BLaER1 treated with 17β-estradiol and CSF1 and Interleukin-3, amounts not matched to agents 10 nM and 100 nM (cell line): ENCODE results near the gene C1QL3.

Experiments used
- H3K27ac ChIP-seq, 11 experiments: shearing (Covaris generic); formaldehyde crosslinking; 2 replicates each; pipeline ENCODE4 v1.8.1; 2022
- H3K27me3 ChIP-seq, 11 experiments: shearing (Covaris generic); formaldehyde crosslinking; 2 replicates each; pipeline ENCODE4 v1.8.1; 2022
- H3K36me3 ChIP-seq, 11 experiments: shearing (Covaris generic); formaldehyde crosslinking; 2 replicates each; pipeline ENCODE4 v1.8.1; 2022
- H3K4me1 ChIP-seq, 10 experiments: shearing (Covaris generic); formaldehyde crosslinking; 2 replicates each; pipeline ENCODE4 v1.8.1; 2022
- H3K4me2 ChIP-seq, 11 experiments: shearing (Covaris generic); formaldehyde crosslinking; 2 replicates each; pipeline ENCODE4 v1.8.1; 2022
- H3K4me3 ChIP-seq, 10 experiments: shearing (Covaris generic); formaldehyde crosslinking; 2 replicates each; pipeline ENCODE4 v1.8.1; 2022
- H3K9ac ChIP-seq, 11 experiments: shearing (Covaris generic); formaldehyde crosslinking; 2 replicates each; pipeline ENCODE4 v1.8.1; 2022
- H3K9me3 ChIP-seq, 11 experiments: shearing (Covaris generic); formaldehyde crosslinking; replicated peaks in 1 of 11; 2 replicates each; pipeline ENCODE4 v1.8.1; 2022
- H4K20me1 ChIP-seq, 11 experiments: shearing (Covaris generic); formaldehyde crosslinking; 2 replicates each; pipeline ENCODE4 v1.8.1; 2022
- Cebpa-rat ChIP-seq, 11 experiments: shearing (Covaris generic); IDR thresholded peaks; 2 replicates each; pipeline ENCODE4 v1.8.1; 2022

The C1QL3 gene

DNA sequence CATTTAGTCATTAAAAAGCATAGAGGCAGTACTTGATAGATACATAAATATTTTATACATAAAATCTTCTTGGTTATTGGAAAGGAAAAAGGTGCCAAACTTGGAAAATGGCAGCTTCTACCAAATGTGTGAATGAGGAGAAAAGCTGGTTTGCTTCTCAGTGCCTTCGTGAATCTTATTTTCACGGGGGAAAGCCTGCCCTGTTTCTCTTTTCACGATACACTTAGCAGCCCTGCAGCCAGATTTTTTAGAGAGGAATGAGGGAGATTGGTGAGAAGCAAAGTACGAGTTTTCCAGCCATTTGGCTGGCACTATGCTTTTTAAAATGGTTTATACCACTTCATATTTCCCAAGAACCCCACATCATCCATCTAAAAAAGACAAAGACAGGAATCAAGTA lies 22.9 kb upstream of the C1QL3 start:
- no peak overlapping the region for H3K9ac ChIP-seq
- no peaks in the 10 kb centered on the region for H3K36me3 ChIP-seq
- peaks cover 0 to 4% (median 3%) of the 10 kb centered on the region in 11 experiments; a peak in 8 of 22 replicates for H3K9me3 ChIP-seq
- H3K4me2 ChIP-seq, result no peak overlapping the region
- H3K27ac ChIP-seq, result no peak overlapping the region
- no peaks in the 10 kb centered on the region for H4K20me1 ChIP-seq
- TF ChIP-seq Cebpa-rat (IDR thresholded peaks at IDR 0.05), result no peak
- no peak overlapping the region for H3K4me3 ChIP-seq
- H3K4me1 ChIP-seq, result no peaks in the 10 kb centered on the region
- no peaks in the 10 kb centered on the region for H3K27me3 ChIP-seq

DNA sequence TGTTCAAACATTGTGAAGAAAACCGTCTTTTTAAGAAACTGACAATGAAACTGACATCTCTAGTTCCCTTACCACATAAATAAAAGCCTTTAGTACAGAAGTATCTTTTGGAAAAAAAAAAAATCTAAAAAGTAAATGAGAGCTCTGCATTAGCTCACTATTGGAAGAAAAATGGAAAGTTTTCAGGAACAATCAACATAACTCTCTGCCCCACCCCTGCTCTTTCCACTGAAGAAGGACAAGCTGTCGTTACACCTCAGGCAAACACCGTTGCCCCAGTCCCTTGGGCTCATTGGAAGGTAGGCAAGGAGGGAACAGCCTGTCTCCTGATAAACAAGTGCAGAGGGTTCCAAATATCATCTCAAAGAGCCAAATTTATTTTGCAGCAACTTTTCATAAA lies 22.4 kb upstream of the C1QL3 start:
- Histone ChIP-seq H3K36me3 (no peaks in the 10 kb centered on the region), H3K27ac (no peak overlapping the region), H3K9me3 (no peaks in the 10 kb centered on the region), H3K27me3 (no peaks in the 10 kb centered on the region), H3K4me1 (no peaks in the 10 kb centered on the region), H4K20me1 (no peaks in the 10 kb centered on the region), H3K4me3 (no peak overlapping the region), H3K9ac (no peak overlapping the region), H3K4me2 (no peak overlapping the region)
- TF ChIP-seq Cebpa-rat (IDR thresholded peaks at IDR 0.05), result no peak

DNA sequence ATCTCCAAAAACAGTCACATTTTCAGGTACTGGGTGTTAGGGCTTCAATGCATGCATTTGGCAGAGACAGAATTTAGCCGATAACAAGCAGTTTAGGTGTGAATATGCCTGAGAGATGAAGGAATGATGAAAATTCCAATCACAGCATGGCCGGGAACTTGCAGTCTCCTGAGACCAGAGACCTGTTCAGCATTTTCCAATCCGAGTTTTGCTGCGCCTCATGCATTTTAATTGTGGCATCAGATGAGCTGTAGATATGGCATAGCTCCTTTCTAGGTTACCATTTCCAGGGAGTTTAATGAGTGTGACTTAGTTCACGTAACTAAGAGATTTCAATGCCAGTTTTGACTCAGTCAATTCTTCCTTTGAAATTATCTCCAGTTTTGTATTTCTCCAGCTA lies 14.5 kb upstream of the C1QL3 start:
- Histone ChIP-seq H3K9ac (no peak overlapping the region), H3K36me3 (no peaks in the 10 kb centered on the region), H3K9me3 (no peaks in the 10 kb centered on the region), H3K4me3 (no peak overlapping the region), H3K4me1 (no peaks in the 10 kb centered on the region), H3K27me3 (no peaks in the 10 kb centered on the region), H3K27ac (no peak overlapping the region), H4K20me1 (no peaks in the 10 kb centered on the region), H3K4me2 (no peak overlapping the region)
- no peak for TF ChIP-seq Cebpa-rat (IDR thresholded peaks at IDR 0.05)

DNA sequence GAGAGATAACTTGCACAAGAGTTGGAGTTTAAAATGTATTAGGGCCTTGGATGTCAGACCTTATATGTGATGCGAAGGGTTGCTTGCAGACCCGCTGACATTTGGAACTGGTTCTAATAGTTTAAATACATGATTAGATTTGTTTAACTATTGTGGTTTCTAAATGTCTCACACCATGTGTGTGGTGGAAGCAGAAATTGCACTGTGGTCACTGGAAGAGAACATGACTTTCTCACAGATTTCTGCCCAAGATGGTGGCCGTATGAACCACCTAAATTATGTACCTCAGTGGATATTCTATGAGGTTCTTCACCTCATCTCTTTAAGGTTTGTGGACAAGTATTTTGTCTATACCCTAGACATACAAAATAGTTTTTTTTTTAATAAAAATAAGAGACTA lies 8.2 kb upstream of the C1QL3 start:
- no peak overlapping the region for H3K4me2 ChIP-seq
- no peak overlapping the region for H3K4me3 ChIP-seq
- no peak overlapping the region for H3K9ac ChIP-seq
- no peak overlapping the region for H3K27ac ChIP-seq
- peaks cover 0 to 7% (median 0%) of the 10 kb centered on the region in 10 experiments; a peak in 1 of 20 replicates for H3K4me1 ChIP-seq
- no peaks in the 10 kb centered on the region for H3K9me3 ChIP-seq
- TF ChIP-seq Cebpa-rat (IDR thresholded peaks at IDR 0.05), result no peak
- no peaks in the 10 kb centered on the region for H3K36me3 ChIP-seq
- H4K20me1 ChIP-seq, result no peaks in the 10 kb centered on the region
- H3K27me3 ChIP-seq, result no peaks in the 10 kb centered on the region

DNA sequence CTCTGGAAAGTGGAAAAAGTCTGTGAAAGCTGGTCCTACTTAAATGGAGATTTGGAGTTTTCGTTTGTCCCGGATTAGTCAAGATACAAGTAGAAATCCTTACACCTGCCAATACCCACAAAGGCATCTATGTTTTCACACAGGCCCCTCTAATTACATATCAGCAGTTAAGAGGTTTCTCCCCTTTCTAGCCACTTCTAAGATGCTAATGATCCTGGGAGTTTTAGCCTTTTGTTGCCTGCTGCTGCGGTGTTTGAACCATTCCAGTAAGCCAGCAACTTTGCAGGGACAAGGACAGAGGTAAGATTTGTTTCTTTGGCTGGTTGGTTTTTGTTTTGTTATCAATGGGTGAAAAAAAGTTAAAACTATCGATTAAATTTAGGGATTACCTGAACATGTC lies 5.8 kb upstream of the C1QL3 start:
- no peaks in the 10 kb centered on the region for H3K36me3 ChIP-seq
- peaks cover 5 to 16% (median 11%) of the 10 kb centered on the region in 11 experiments; a peak in 21 of 22 replicates for H3K27me3 ChIP-seq
- no peak overlapping the region for H3K4me2 ChIP-seq
- no peak for TF ChIP-seq Cebpa-rat (IDR thresholded peaks at IDR 0.05)
- no peaks in the 10 kb centered on the region for H3K9me3 ChIP-seq
- peaks cover 0 to 7% (median 0%) of the 10 kb centered on the region in 10 experiments; a peak in 1 of 20 replicates for H3K4me1 ChIP-seq
- no peak overlapping the region for H3K4me3 ChIP-seq
- no peak overlapping the region for H3K9ac ChIP-seq
- H4K20me1 ChIP-seq, result peaks cover 0 to 3% (median 0%) of the 10 kb centered on the region in 11 experiments; a peak in 3 of 22 replicates
- H3K27ac ChIP-seq, result no peak overlapping the region

DNA sequence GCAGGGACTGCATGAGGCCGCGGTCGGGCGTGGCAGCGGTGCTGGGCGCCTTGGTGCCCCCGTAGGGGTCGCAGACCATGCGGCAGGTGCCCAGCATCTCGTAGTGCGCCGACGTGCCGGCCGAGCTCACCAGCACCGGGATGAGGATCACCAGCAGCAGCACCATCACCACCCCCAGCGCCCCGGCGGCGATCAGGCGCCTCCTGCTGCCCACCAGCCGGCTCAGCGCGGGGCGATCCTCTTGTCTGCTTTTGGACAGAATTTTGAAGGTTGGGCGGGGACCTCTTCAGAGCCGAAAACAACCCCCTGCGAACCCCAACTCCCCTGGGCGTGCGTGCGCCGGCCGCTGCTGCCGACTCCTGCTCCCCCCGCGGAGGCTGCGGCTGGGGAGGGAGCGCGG lies 779 bp downstream of the C1QL3 start:
- peak overlapping the region; percentile 52 to 67 (median 61) for H3K4me3 ChIP-seq
- TF ChIP-seq Cebpa-rat (IDR thresholded peaks at IDR 0.05), result no peak
- H3K27me3 ChIP-seq, result peaks cover 41 to 49% (median 45%) of the 10 kb centered on the region in 11 experiments
- peaks cover 0 to 15% (median 10%) of the 10 kb centered on the region in 11 experiments; a peak in 14 of 22 replicates for H3K9me3 ChIP-seq
- H4K20me1 ChIP-seq, result peaks cover 0 to 32% (median 16%) of the 10 kb centered on the region in 11 experiments; a peak in 15 of 22 replicates
- peaks cover 0 to 9% (median 0%) of the 10 kb centered on the region in 11 experiments; a peak in 6 of 22 replicates for H3K36me3 ChIP-seq
- H3K4me2 ChIP-seq, result peak overlapping the region; percentile 89 to 100 (median 93)
- H3K9ac ChIP-seq, result peak overlapping the region in 9 of 11 experiments; percentile 11 to 65 (median 56); a peak in 15 of 22 replicates
- H3K27ac ChIP-seq, result no peak overlapping the region
- peaks cover 6 to 16% (median 8%) of the 10 kb centered on the region in 10 experiments; a peak in 14 of 20 replicates for H3K4me1 ChIP-seq

DNA sequence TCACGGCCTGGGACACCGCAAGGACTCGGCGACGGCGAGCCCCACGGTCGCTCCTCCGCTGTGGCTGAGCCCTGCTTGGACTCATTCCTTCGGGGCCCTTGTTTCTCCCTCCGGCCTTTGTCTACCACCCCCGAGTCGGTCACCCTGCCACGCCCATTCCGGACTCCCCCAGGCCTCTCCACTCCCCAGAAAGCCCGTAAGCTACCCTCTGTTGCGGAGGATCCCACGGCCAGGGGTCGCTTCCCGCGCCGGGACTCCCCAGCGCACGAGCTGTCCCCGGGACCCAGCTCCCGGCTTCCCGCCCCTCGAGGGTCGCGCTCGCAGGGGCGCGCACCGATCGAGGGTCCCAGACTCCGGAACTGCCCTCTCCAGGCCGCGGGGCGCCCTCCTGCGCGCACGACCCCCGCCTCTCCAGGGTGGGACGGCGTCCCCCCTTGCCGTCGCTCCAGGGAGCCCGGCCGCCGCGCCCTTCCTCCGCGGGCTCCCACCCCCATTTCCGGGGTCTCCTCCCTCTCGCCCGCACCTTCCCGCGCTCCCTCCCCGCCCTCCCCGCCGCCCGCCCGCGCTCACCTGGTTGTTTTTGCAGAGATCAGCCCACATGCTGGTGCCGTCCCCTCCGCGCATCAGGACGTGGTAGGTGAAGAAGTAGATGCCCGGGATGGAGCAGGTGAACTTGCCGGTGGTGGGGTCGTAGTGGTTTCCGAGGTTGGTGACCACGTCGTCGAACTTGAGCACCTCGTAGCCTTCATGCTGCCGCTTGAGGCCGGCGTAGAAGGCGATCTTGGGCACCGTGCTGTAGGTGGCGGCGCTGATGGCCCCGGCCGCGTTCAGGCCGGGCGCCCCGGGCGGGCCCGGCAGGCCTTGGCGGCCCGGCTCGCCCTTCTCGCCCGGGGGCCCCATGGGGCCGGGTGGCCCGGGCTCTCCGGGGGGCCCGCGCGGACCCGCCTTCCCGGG lies 1.5 kb downstream of the C1QL3 start:
- H3K4me3 ChIP-seq, result peak overlapping the region; percentile 52 to 67 (median 61)
- peaks cover 0 to 15% (median 10%) of the 10 kb centered on the region in 11 experiments; a peak in 14 of 22 replicates for H3K9me3 ChIP-seq
- H3K4me1 ChIP-seq, result peaks cover 6 to 16% (median 8%) of the 10 kb centered on the region in 10 experiments; a peak in 14 of 20 replicates
- H3K9ac ChIP-seq, result peak overlapping the region in 6 of 11 experiments; percentile 11 to 65 (median 48); a peak in 4 of 22 replicates
- H3K4me2 ChIP-seq, result peak overlapping the region; percentile 89 to 100 (median 93)
- TF ChIP-seq Cebpa-rat (IDR thresholded peaks at IDR 0.05), result no peak
- no peak overlapping the region for H3K27ac ChIP-seq
- peaks cover 0 to 9% (median 0%) of the 10 kb centered on the region in 11 experiments; a peak in 6 of 22 replicates for H3K36me3 ChIP-seq
- H4K20me1 ChIP-seq, result peaks cover 0 to 32% (median 16%) of the 10 kb centered on the region in 11 experiments; a peak in 15 of 22 replicates
- peaks cover 41 to 49% (median 45%) of the 10 kb centered on the region in 11 experiments for H3K27me3 ChIP-seq

DNA sequence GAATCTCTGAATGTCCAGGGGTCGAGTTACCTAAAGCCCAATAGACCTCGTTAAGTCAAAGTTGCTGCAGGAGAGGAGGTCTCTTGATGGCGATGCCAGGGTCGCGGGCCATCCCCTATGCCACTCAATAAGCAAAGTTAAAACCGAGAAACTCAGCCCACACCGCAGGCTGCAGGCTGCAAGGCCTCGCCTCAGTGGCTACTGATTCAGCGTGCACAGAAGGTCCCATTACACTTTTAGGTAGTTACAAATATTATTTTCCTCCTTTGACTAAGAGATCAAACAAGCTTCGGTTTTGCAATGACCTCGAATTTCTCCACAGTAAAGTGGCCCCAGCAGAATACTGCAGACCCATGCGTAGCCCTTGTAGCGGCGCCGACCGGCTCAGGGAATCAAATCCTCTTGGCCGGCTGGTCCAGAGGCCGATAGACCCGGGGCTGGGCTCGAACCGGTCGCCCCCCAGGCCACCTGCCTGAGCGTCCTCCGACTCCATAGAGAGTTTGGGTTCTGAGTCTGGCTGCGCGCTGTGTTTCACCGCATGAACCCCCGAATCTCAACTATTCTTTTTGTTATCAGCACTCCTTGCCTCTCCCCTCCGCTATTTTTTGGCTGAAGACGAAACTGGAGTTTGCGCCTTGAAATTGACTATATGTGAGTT lies 2.3 kb downstream of the C1QL3 start:
- Histone ChIP-seq H3K27me3 (peaks cover 41 to 49% (median 45%) of the 10 kb centered on the region in 11 experiments), H3K9ac (no peak overlapping the region), H3K4me2 (no peak overlapping the region), H4K20me1 (peaks cover 0 to 32% (median 16%) of the 10 kb centered on the region in 11 experiments; a peak in 15 of 22 replicates), H3K4me3 (no peak overlapping the region), H3K36me3 (peaks cover 0 to 12% (median 3%) of the 10 kb centered on the region in 11 experiments; a peak in 9 of 22 replicates), H3K4me1 (peaks cover 6 to 16% (median 7%) of the 10 kb centered on the region in 10 experiments; a peak in 14 of 20 replicates), H3K27ac (no peak overlapping the region), H3K9me3 (peaks cover 0 to 15% (median 10%) of the 10 kb centered on the region in 11 experiments; a peak in 14 of 22 replicates)
- TF ChIP-seq Cebpa-rat (IDR thresholded peaks at IDR 0.05), result no peak; a peak in 1 of 22 replicates
